ENCODE data around the gene CLPSL2. TPM values are rescaled to one million over a fixed set of nuclear protein-coding genes. Genes with fewer than 3 reads are reported as not detected.

CLPSL2 gene
- total RNA-seq, 1 donor from 2014 or later = not detected

DNA sequence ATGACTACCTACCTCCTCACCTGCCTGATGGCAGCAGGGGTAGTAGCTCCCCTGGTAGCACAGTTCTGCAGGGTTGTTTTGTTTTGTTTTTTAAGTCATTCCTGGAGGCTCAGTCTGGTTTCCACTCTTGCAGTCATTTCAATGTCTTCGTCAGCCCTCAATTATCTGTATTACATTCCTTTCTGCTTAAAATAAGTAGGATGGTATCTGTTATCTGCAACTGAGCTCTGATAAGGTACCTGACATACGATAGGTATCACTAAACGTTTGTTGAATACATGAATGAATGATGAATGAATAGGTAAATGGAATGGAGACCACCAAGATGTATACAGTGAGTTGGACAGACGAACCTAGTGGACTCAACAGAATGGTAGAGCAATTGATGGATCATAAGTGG, 7.2 kb upstream of the CLPSL2 start:
- TF ChIP-seq, protein P1, sequence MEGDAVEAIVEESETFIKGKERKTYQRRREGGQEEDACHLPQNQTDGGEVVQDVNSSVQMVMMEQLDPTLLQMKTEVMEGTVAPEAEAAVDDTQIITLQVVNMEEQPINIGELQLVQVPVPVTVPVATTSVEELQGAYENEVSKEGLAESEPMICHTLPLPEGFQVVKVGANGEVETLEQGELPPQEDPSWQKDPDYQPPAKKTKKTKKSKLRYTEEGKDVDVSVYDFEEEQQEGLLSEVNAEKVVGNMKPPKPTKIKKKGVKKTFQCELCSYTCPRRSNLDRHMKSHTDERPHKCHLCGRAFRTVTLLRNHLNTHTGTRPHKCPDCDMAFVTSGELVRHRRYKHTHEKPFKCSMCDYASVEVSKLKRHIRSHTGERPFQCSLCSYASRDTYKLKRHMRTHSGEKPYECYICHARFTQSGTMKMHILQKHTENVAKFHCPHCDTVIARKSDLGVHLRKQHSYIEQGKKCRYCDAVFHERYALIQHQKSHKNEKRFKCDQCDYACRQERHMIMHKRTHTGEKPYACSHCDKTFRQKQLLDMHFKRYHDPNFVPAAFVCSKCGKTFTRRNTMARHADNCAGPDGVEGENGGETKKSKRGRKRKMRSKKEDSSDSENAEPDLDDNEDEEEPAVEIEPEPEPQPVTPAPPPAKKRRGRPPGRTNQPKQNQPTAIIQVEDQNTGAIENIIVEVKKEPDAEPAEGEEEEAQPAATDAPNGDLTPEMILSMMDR (IDR thresholded peaks at IDR 0.05; ENCODE audit: insufficient read depth, low read length, severe bottlenecking) = no peak
- no peaks in the 10 kb centered on the region for H3K36me3 ChIP-seq (ENCODE audit: control insufficient read depth, insufficient read depth, low read length)
- no peak overlapping the region for H3K4me3 ChIP-seq (ENCODE audit: low read depth, low read length)
- FAIRE-seq = no peak
- no peak for DNase-seq (ENCODE audit: low read depth)
- H3K27me3 ChIP-seq (ENCODE audit: control insufficient read depth, insufficient read depth, low read length) = peaks cover 2% of the 10 kb centered on the region

DNA sequence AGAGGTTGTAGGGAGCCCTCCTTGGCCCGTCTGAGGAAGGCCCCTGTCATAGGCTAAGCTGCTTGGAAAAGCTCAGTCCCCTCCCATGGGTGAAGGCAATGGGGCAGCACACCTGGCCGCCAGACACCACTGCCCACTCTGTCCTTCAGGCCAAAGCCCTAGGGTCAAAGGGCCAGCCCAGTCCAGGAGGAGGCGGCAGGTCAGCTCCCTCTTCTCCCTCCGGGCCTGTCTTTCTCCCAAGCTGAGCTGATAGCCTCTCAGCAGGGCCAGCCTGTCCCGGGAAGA, 5.1 kb upstream of the CLPSL2 start:
- H3K4me3 ChIP-seq (ENCODE audit: low read depth, low read length) = no peak overlapping the region
- TF ChIP-seq, protein P1 (IDR thresholded peaks at IDR 0.05; ENCODE audit: insufficient read depth, low read length, severe bottlenecking) = no peak
- no peaks in the 10 kb centered on the region for H3K36me3 ChIP-seq (ENCODE audit: control insufficient read depth, insufficient read depth, low read length)
- peaks cover 3% of the 10 kb centered on the region for H3K27me3 ChIP-seq (ENCODE audit: control insufficient read depth, insufficient read depth, low read length)
- FAIRE-seq = no peak
- DNase-seq (ENCODE audit: low read depth) = no peak

DNA sequence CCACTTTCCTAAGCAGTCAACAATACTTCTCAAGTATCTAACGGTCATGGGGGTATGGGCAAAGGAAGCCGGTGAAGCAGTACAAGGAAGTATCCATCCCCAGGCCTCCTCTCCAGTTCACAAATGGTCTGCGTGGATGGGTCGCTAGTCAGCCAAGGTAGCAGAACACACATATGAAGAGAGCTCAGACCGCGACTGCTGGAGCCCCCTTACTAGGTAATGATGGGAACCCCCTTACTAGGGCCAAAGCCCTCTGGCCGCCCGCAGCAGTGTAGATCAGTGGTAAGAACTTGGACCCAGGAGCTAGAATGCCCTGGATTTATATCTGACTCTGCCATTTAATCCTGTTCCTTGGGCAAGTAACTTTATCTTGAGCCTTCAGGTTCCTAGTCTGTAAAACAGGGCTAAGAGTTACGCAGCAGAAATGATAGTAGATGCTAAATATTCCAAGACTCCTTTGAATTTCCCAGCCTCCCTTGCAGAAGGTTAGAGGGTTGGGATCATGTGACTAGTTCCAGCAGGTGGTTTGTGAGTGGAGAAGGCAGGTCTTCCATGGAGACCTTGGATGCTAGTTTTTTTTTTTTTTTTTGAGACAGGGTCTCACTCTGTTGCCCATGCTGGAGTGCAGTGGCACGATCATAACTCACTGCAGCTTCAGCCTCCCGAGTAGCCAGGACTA, 2.1 kb upstream of the CLPSL2 start:
- FAIRE-seq = no peak
- TF ChIP-seq, protein P1 (IDR thresholded peaks at IDR 0.05; ENCODE audit: insufficient read depth, low read length, severe bottlenecking) = no peak
- Histone ChIP-seq H3K4me3 (ENCODE audit: low read depth, low read length) (no peak overlapping the region), H3K36me3 (ENCODE audit: control insufficient read depth, insufficient read depth, low read length) (no peaks in the 10 kb centered on the region), H3K27me3 (ENCODE audit: control insufficient read depth, insufficient read depth, low read length) (peaks cover 3% of the 10 kb centered on the region)
- no peak for DNase-seq (ENCODE audit: low read depth)

DNA sequence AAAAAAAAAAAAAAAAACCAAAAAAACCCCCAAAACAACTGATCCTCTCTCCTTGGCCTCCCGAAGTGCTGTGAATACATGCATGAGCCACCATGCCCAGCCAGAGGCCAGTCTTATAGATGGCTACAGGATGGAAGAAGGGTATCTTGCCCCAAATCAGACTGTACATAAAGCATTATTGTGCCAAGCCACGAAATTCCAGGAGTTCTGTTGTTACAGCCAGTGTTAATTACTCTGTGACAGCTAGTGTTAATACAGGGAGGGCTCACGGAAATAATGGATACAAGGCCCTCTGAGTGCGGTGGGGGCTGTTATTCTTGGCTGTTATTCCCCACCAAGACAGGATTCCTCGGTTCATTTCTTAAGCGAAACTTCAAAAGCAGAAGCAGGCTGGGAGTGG, 1.4 kb upstream of the CLPSL2 start:
- Histone ChIP-seq H3K4me3 (ENCODE audit: low read depth, low read length) (no peak overlapping the region), H3K36me3 (ENCODE audit: control insufficient read depth, insufficient read depth, low read length) (no peaks in the 10 kb centered on the region), H3K27me3 (ENCODE audit: control insufficient read depth, insufficient read depth, low read length) (peaks cover 2% of the 10 kb centered on the region)
- no peak for DNase-seq (ENCODE audit: low read depth)
- TF ChIP-seq, protein P1 (IDR thresholded peaks at IDR 0.05; ENCODE audit: insufficient read depth, low read length, severe bottlenecking) = no peak
- FAIRE-seq = no peak

DNA sequence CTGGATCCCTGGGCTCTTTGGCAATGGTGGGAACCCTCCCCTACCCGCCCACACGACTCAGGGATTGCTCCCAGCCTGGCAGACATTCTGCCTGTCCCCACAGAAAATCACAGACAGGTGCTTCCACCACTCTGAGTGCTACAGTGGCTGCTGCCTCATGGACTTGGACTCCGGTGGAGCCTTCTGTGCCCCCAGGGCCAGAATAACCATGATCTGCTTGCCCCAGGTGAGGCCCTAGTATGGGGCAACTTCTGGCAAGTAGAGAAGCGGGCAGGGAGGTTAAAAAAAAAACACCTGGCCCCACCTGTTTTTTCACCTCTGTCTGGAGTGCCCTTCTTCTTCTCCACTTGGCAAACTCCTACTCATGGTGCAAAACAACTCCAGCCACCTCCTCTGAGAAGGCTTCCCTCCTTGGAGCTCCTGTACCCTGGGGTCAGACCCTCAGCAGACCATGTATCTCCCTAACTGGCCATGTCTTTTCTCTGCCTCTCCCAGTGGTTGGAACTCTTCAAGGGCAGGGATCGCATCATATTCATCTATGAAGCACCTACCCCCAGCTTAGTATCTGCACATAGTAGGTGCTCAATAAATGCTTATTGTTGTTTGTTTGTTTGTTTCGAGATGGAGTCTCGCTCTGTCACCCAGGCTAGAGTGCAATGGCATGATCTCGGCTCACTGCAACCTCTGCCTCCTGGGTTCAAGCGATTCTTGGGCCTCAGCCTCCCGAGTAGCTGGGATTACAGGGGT, 1.1 kb downstream of the CLPSL2 start:
- TF ChIP-seq, protein P1 (IDR thresholded peaks at IDR 0.05; ENCODE audit: insufficient read depth, low read length, severe bottlenecking) = no peak
- FAIRE-seq (no peak), DNase-seq (ENCODE audit: low read depth) (no peak)
- H3K27me3 ChIP-seq (ENCODE audit: control insufficient read depth, insufficient read depth, low read length) = peaks cover 1% of the 10 kb centered on the region
- no peaks in the 10 kb centered on the region for H3K36me3 ChIP-seq (ENCODE audit: control insufficient read depth, insufficient read depth, low read length)
- no peak overlapping the region for H3K4me3 ChIP-seq (ENCODE audit: low read depth, low read length)
